GM19099 (cell line): Measurements from ENCODE around the gene TNS1.

Experiments used
- POLR2A ChIP-seq: IDR thresholded peaks from 3 replicates; pipeline ENCODE4 v1.6.1; 2011; ENCODE audit warnings: low read depth; ENCODE audit not compliant: insufficient read length; ENCODE audit errors: extremely low read depth

The TNS1 gene

DNA sequence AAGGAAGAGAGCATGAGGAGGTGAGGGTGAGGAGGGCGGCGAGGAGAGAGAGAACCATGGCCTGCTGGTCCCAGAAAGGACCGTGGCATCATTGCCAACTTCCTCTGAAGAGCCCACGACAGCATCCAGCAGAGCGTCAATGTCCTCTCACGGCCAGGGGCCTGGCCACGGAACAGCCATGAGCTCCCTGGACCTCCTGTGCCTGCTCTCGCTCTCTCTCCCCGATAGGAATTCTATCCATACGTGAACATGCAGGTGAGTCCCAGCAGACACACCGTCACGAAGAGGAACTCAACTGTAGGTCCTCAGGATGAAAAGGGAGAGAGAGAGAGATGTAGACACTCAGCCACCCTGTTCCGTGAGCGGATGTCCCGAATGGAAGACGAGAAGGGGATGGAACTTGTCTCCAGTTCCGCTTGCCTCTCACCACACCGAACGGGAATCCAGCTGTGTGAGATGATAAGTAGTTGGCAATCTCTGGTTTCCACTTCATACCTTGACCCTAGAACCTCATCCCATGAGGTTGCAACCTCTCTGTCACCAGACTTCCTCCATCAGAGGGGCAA, 107.6 kb downstream of the TNS1 start:
- TF ChIP-seq POLR2A = no peak

DNA sequence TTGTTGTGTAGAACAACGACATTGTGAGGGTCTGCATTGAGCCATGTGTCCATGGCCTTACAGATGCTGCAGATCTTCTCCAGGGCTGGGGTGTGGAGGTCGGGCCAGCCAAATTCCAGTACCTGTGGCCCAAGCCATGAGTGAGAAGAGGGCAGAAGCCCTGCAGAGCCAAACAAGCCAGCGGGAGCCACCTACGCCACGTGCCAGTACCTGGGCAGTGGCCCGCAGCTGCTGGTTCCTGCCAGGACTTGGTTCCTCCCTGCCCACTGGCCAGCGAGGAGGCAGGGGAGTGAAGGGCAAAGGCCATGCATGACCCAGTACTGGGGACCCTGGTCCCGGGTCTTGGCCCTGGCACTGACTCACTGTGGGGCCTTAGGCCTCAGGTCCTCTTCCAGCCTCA, 109.4 kb downstream of the TNS1 start:
- no peak for TF ChIP-seq POLR2A

- TF ChIP-seq POLR2A = no peak
These were observed 110.2 kb downstream of the TNS1 start for GRCh38 chr2:217892560-217892959.

DNA sequence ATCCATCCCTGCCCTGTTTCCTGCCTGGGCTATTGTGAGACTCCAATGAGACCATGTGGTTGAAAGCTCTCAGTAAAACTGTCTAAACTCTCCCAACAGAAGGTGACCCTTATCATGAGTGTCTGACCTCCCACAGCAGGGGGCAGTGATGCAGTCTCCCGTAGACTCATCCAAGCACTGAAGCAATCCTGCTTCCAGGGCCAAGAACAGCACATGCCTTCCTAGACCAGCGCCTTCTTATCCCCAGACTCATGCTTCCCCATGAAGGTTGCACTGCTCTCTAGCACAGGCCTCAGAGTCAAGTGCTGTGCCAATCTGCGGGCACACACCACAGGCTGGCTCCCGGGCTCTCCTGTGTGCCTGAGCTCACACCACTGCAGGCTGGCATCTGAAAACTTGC, 112.3 kb downstream of the TNS1 start:
- TF ChIP-seq POLR2A = no peak

DNA sequence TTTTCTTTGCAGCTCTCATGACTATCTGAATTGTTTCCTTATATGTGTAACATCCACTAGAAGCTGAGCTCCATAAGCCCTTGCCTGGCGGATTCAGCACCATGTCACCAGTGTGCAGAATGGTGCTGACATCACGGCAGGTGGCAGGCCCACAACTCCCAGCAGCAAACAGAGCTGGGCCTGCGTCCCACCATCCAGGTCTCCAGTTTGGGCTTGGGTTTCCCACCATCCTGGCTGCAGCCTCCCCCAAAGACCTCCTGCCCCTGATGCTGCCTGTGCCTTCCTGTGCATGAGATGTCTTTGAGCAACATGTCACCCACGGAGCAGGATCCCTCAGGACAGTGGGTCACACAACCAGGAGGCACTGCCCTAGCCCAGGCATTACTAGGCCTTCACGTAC, 113.1 kb downstream of the TNS1 start:
- no peak for TF ChIP-seq POLR2A

- TF ChIP-seq POLR2A = no peak
These were observed 114.7 kb downstream of the TNS1 start for GRCh38 chr2:217887841-217888701.

DNA sequence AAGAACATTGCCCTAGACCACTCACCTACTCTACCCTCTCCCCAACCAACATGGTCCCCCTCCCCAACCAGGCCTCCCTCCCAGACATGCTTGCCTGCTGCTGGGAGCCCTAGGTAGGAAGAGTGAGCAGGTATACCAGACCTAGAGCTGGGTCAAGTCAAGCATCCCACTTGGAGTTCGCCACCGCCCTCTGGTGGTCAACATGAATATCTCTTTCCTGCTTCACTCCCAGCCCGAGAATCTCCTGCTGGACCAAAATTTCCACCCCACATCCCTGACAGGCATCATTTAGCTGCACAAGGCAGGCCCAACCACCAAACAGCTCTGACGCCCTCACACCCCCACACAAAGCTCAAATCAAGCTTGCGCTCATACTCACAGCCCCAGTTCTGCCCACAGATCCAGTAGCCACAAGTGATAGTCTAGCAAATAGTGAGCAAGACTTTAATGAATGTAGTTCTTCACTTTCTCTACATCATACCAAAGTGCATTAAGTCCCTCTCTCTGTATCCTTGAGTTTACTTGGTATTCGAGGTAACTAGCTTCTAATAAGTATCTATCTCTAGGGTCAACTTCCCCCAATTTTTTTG, 116.0 kb downstream of the TNS1 start:
- no peak for TF ChIP-seq POLR2A

DNA sequence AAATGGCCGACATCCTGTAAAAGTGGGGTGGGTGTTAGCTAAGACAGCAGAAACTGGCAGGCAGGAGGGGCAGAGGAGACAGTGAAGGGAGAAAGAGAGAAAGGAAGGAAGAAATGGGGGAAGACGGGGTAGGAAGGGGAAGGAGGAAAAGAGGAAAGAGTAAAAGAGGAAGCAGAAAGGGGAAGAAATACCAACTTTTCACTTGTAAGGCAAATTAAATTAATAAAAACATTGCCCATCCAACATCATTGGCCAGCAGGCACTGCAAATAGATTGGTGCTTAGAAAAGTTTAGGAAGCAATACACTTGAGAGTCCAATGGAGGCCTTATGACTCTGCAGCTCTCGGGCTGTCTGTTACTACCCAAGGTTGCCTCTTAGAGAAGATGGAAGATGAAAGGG, 116.7 kb downstream of the TNS1 start:
- TF ChIP-seq POLR2A = no peak

- TF ChIP-seq POLR2A = no peak
These were observed 117.8 kb downstream of the TNS1 start for GRCh38 chr2:217884985-217885384.

DNA sequence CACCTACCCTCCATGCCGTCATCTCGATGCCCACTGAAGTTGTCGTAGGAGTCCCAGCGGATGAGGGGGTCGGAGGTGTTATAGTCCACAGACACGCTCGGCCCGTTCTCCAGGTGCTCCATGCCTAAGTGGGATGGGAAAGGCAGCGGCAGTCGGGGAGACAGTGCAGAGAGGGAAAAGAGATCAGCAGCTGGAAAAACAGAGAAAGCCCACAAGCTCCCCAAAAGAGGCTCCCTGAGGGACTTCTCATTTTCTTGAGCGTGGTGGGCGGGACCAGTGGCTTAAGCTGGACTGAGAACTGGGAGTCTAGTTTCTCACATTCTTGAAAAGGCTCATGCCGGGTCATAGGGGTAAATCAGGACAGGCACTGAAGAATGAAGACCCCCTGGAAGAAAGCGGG, 121.9 kb downstream of the TNS1 start:
- TF ChIP-seq POLR2A = no peak

DNA sequence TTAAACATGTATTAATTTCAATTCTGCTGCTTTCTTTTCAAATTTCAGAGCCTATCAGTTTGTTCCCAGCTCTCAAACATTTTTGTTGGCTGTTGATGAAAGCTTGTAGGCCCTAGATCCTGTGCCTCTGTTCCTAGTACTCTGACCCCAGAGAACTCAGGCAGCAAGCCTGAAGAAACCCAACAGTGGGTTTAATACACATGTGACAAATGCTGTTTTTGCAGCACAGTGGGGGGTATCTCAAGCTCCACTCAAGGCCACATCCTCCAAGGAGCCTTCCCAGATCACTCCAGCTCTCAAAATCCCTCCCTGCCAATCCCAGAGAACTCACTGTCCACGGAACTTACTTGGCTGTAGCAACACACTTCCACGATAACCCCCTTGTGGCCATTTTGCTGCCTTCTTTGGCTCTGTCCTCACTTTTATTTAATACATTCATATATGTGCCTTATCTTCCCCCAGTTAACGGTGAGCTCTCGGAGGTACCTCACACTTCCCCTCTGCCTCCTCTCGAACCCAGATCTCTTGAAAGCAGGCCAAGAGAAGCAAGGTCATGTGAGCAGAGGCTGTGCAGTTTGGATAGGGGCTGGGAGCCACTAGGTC, 122.4 kb downstream of the TNS1 start:
- TF ChIP-seq POLR2A = no peak

DNA sequence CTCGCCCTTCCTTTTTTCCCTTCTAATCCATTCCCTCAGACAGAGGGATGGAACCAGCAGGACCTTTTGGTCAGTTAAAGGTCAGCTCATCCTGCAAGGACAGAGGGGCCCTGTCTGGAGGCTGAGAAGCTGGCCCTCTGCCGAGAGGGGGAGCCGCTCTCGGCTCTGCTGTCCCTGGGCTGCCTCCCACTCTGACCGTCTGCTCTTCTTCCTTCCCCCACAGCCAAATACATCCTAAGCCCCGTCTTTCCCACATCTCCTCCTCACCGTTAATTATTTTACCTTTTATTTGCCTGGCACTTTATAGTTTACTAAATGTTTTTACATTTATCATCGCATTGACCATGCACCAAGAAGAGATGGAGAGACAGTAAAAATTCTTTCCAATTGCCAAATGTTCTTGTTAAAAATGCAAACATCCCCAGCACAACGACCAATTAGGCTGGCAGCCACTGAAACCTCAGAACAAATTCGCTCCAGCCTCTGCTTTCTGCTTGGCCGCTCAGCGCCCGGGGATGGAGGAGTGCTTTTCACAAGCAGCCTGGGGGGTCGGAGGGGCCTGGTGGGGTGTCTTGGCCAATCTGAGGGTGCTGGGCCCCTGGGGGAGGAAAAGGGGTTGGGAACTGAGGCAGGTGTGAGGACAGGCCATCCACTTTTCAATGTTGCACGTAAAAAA, 123.7 kb downstream of the TNS1 start:
- no peak for TF ChIP-seq POLR2A

DNA sequence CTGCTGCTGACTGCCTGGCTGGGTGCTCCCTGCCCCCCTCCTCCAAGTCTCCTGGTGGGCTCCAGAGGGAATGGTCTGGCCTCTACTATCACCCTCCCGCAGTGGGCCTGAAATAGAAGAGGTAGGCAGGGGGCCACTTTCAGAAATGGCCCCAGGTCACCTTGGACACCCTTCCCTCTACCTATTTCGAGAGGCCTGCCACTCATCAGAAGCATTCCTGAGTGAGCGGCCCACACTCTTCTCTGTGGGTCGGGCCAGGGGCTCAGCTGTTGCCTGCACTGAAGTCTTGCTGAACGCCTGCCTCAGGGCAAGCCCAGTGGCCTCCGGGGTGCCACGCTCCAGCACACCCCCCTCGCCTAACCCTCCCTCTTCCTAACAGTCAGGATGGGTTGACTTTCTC, 124.9 kb downstream of the TNS1 start:
- no peak for TF ChIP-seq POLR2A

GRCh38 chr2:217876253-217876570, 126.6 kb downstream of the TNS1 start:
- TF ChIP-seq POLR2A = no peak

DNA sequence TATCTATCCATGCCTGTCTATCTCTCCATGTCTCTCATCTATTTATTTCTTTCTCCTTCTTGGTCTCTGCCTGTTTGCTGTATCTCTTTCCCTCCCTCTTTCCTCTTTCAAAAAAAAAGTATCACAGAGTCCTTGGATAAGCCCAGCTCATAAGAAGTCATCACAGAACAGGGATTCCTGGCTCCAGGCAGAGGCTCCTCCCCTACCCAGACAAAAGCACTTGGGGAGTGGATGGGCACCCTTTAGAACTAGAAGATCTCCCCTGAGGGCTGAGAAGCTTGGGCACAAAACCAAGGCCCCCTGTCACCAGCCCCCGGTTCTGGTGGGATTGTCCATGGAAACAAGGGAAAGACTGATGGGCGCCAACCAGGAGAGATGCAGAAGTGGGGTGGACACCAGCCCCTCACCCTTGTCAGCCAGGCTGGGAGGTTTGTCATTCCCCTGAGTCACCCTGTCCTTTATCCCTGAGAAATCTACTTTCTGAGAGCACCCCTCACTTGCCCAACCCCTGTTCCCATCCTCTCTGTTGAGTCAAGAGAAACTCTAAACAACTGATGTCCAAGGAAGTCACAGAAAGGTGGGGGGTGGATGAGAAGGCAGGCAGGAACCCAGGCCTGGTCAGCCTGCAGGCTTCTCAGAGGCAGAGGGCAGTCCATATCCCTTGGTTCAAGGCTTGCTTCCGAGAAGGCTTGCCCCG, 127.1 kb downstream of the TNS1 start:
- no peak for TF ChIP-seq POLR2A
